GM13977 (cell line): ENCODE results near the gene PLBD2.

Experiments used
- DNase-seq: peaks from one replicate; pipeline ENCODE4 v3.0.0; 2012; ENCODE audit warnings: low spot score
- CTCF ChIP-seq: IDR thresholded peaks from 2 replicates; pipeline ENCODE4 v1.5.1; 2012; ENCODE audit warnings: mild to moderate bottlenecking, control low read depth; ENCODE audit not compliant: insufficient read depth; ENCODE audit errors: extremely low read depth, missing control alignments
- in situ Hi-C: fragments of 300-500 bp; cut with MboI; formaldehyde crosslinking; loops from one replicate; pipeline ENCODE4 v1.12.0; 2022; ENCODE audit warnings: low sequenced_read_pairs, low pct_unique_long_range_greater_than_20kb, mixed read lengths, inconsistent platforms; ENCODE audit not compliant: unreplicated experiment

Gene PLBD2

DNA sequence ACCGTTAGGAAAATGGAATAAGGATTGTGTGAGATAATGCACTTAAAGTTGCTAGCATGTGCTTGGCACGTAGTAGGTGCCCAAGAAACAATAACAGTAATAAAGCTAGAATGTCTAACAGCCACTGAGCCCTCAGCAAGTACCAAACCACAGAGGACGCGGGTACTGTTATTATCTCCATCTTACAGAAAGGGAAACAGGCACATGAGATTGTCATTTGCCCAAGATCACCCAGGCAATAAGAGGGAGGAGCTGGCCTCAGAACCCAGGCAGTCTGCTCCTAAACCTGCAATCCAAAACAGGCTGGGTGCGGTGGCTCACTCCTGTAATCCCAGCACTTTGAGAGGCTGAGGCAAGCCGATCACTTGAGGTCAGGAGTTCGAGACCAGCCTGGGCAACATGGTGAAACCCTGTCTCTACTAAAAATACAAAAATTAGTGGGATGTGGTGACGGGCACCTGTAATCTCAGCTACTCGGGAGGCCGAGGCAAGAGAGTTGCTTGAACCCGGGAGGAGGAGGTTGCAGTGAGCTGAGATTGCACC lies 50.4 kb downstream of the PLBD2 start:
- DNase-seq = no peak
- TF ChIP-seq CTCF = no peak
- in situ Hi-C loops = loop anchor here (25.0 kb wide), 1 partner anchor 222 kb away; the partner anchor contains the start of genes DDX54 and RITA1

- in situ Hi-C loops = loop anchor here (25.0 kb wide), 1 partner anchor 222 kb away; the partner anchor contains the start of genes DDX54 and RITA1
- no peak for TF ChIP-seq CTCF
- DNase-seq = no peak
Measured at GRCh38 chr12:113409462-113410124, 51.2 kb downstream of the PLBD2 start.

DNA sequence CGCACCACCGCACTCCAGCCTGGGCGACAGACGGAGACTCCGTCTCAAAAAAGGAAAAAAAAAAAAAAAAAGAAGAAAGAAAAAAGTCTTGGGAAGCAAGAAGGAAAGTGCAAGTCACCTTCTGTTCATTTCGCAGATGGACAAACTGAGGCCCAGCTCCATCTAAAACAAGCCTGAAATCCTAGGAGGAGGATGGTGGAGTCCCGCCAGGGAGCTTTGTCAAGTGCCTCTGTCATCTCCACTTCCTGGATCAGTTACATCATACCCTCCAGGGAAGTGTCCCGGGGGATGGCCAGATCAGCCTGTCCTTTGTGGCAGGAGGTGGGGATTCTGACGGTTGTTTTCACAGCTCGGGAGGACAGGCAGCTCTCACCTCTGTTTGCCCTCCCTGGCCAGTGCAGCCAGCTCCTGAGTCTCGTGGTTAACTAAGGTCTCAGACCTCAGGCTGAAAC lies 55.1 kb downstream of the PLBD2 start:
- in situ Hi-C loops = loop anchor here (25.0 kb wide), 1 partner anchor 226 kb away; the partner anchor contains the start of genes DDX54 and RITA1
- DNase-seq = no peak
- no peak for TF ChIP-seq CTCF

- TF ChIP-seq CTCF = no peak
- no peak for DNase-seq
- in situ Hi-C loops = loop anchor here (25.0 kb wide), 1 partner anchor 227 kb away; the partner anchor contains the start of genes DDX54 and RITA1
Measured at GRCh38 chr12:113414519-113415038, 56.2 kb downstream of the PLBD2 start.

GRCh38 chr12:113416091-113416754 lies 57.8 kb downstream of the PLBD2 start:
- in situ Hi-C loops = loop anchor here (25.0 kb wide), 1 partner anchor 229 kb away; the partner anchor contains the start of genes DDX54 and RITA1
- DNase-seq = no peak
- no peak for TF ChIP-seq CTCF

- in situ Hi-C loops = loop anchor here (25.0 kb wide), 1 partner anchor 231 kb away; the partner anchor contains the start of genes DDX54 and RITA1
- no peak for DNase-seq
Measured at GRCh38 chr12:113418213-113418879, 60.0 kb downstream of the PLBD2 start.

More at GRCh38 chr12:113418213-113418879, 60.0 kb downstream of the PLBD2 start:
- no peak for TF ChIP-seq CTCF
